HG03442 (cell line): ENCODE results near the gene SUPT16H.
"Not testable (repeated sequence)": the region's sequence is repeated elsewhere in the genome, so short reads cannot be mapped to it uniquely, and the experiment has no call there.

Source experiments
- ATAC-seq: cut with Tn5 transposase; IDR thresholded peaks from one replicate; pipeline ENCODE4 v1.9.1; 2021; ENCODE audit warnings: mild to moderate bottlenecking, moderate library complexity; ENCODE audit not compliant: unreplicated experiment

The SUPT16H gene

GRCh38 chr14:21307637-21308036 lies 76.2 kb downstream of the SUPT16H start:
- ATAC-seq: no peak

DNA sequence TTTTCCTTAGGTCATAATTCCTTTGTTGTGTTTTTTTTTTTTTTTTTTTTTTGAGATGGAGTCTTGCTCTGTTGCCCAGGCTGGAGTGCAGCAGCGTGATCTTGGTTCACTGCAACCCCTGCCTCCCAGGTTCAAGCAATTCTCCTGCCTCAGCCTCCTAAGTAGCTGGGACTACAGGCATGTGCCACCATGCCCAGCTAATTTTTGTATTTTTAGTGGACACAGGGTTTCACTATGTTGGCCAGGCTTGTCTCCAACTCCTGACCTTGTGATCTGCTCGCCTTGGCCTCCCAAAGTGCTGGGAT lies 81.0 kb downstream of the SUPT16H start:
- ATAC-seq: not testable (repeated sequence)

DNA sequence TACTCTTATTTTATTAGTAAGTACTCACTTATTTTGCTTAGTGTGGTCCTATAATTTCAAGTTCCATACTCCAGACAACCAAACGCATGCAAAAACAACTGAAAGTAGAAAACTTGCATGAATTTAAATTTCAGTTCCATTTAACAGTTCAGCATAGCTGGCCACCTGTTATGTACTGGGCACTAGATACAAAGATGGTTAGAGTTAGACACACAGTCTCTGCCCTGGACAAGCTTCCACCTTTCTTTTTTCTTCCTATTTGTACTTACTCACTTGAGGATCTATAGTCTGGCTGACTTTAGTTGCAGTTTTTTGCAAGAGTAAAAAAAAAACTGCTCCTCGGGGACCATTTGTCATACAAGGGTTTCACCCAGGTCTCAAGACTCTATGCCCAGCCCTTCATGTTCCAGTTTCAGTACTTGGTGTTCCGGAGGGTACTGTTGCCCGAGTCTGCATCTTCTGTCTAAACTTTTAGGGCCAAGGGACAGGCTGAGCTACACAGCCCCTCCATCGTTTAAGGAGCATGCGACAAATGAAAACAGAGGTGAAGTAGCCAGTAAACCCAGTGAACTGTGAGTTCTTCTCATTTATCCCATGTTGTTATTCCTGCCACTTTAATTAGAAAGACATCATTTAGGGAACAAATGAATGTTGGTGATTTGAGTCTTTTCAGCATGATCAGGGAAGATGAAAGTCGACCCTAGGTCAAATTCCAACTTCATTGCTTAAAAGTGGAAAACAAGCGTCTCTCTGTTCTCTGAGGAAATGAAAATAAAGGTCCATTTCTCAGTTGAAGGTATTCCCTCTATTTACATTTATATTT lies 81.6 kb downstream of the SUPT16H start:
- no peak for ATAC-seq
